ENCODE data around the gene ATG3.
"Not testable (repeated sequence)": the region's sequence is repeated elsewhere in the genome, so short reads cannot be mapped to it uniquely, and the experiment has no call there.

The ATG3 gene

GRCh38 chr3:112497897-112498548 lies 63.7 kb downstream of the ATG3 start:
- no peak for DNase-seq

DNA sequence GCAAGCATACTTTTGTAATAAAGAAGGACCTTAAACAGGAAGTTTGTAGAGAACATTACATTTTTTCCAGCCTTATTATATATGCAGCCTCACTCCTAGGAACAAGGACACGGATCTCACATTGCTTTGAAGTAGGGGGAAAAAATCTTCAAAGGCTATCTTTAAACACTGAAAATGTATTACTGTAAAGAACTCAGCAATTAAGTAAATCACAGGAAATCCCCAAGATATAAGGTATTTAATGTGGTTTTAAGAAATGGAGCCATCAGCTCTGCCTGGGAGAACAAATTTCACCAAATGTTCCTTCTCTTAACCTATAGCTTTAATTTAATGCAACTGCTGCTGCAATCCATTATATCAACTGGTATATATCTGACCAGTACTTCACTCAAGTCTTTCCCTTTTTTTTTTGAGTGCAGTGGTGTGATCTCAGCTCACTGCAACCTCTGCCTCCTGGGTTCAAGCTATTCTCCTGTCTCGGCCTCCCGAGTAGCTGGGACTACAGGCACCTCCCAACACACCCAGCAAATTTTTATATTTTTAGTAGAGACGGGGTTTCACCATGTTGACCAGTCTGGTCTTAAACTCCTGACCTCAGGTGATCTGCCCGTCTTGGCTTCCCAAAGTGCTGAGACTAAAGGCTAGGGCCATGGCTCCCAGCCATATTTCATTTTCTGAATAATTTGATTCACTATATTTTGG lies 65.2 kb downstream of the ATG3 start:
- peak in 1 of 2 donors; percentile 44 for DNase-seq

GRCh38 chr3:112494448-112494767 lies 67.4 kb downstream of the ATG3 start:
- not testable (repeated sequence) for DNase-seq

GRCh38 chr3:112492124-112492523 lies 69.6 kb downstream of the ATG3 start:
- DNase-seq = no peak

GRCh38 chr3:112491373-112491772 lies 70.4 kb downstream of the ATG3 start:
- no peak for DNase-seq

DNA sequence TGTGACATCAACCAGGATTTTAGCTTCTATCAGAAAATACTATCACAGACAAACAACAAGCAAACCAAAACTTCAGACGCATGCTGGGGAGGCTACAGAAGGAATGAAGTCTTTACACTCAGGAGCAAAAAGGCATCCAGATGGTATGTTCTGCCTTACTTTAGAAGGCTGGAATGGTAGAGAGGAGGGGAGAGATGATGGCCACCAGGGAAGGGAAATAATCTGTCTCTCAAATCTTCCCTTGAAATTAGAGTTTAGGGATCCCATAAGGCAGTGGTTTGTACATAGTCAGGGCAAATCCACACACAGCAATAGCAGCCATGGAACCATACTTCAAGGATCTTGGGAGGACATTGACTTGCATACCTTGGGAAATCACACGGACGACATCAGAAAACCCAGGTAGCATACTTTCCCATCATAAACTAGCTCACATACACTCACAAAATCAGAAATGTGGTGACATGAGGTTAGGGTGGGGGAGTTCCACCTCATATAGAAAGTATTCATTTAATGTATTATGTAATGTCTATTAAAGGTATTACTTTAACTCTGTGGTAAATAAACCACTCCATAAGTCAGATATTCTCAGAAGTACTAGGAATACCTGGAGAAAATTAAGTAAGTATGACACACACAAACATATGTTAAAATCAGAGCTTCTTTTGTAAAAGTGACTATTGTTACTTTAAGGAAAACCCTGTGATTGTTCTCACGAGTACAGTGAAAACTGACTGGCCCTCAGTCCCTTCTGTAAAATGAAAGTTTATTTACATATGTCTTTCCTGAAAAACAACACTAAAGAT lies 71.9 kb downstream of the ATG3 start:
- DNase-seq = no peak

DNA sequence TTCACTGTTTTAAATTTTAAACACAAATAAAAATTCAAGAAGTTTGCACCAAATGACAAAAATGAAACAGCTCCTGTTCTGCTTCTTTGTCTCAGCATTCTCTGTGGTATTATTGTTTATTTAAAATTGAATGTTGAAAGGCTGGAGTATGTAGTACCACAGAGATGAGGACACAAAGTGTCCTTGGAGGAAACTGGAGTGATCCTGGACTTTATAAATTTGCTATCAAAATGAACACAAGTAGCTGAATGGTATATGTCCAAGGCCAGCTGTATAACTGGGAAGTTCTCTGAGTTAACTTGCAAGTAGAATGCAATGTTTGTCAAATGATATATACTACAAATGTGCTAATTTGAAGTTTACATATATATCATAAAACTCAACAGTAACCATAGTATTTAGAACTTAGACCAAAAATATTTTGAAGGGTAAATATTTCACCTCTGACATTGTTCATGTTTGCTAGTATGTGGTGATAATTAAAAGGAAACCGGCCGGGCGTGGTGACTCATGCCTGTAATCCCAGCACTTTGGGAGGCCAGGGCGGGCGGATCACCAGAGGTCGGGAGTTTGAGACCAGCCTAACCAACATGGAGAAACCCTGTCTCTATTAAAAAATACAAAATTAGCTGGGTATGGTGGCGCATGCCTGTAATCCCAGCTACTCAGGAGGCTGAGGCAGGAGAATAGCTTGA lies 74.8 kb downstream of the ATG3 start:
- DNase-seq = no peak

DNA sequence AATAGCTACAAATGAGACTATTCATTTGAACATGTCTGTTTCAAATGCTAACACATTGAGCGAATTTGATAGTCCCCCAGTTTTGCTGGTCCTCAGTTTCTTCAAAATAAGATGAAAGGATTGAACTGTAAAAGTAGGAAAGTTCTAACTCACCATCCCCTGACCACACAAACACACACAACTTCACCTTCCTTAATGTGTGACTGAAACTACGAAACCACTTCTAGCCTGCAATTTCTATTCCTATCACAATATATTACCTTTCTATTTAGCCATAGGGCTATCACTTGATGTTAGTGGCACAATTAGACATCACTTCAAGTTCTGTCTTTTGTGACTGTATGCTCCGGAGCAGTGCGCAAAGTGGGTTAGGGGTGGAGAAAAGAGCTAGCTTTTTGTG lies 77.4 kb downstream of the ATG3 start:
- DNase-seq = no peak

DNA sequence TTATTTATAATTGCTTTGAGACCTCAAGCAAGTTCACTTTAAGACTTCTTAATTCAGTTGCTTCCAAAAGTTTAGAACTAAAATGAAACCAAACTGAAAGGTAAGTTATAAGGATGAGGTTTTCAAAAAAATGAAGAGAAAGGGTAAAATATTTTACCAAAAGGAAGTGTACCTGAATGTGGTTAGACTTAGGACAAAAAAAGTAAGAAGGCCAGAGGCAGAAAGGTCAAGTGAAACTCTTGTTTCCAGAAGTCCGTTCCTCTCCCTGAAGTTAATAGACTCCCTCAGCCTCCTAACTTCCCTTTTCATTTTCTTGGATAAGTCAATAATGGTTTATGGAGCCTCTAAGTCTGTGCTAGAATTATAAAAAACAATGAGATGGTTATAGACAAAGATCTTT lies 79.1 kb downstream of the ATG3 start:
- DNase-seq = no peak
